ENCODE measurements around the gene HRH2. TPM values are rescaled to one million over a fixed set of nuclear protein-coding genes. Genes with fewer than 3 reads are reported as not detected.
"Not testable (repeated sequence)": the region's sequence is repeated elsewhere in the genome, so short reads cannot be mapped to it uniquely, and the experiment has no call there.

HRH2 gene
- total and polyA plus RNA-seq, 7 donors = 0.17 to 7.0 (median 0.51) TPM

- no peaks in the 10 kb centered on the region for H3K27me3 ChIP-seq (ENCODE audit: insufficient read depth in 3 of 3, low read length in 2 of 3)
- DNase-seq (no peak), ATAC-seq (no peak)
These were observed 19.6 kb upstream of the HRH2 start for GRCh38 chr5:175638305-175638704.

GRCh38 chr5:175640106-175640775 lies 17.6 kb upstream of the HRH2 start:
- TF ChIP-seq CTCF (IDR thresholded peaks at IDR 0.05) = no peak
- WGBS, 3 donors = 56 to 58% (median 58%) methylated on average over 9 of the region's 9 CpGs
- no peaks in the 10 kb centered on the region for H3K27me3 ChIP-seq (ENCODE audit: insufficient read depth in 3 of 3, low read length in 2 of 3)
- H3K9me3 ChIP-seq = no peaks in the 10 kb centered on the region
- DNase-seq (no peak), ATAC-seq (no peak)
- intact Hi-C loops (cut with DNase I) = no loop called here
- H3K4me1 ChIP-seq = no peaks in the 10 kb centered on the region
- no peaks in the 10 kb centered on the region for H3K36me3 ChIP-seq (ENCODE audit: insufficient read depth in 1 of 2, low read depth in 1 of 2)
- H3K27ac ChIP-seq = no peak overlapping the region
- no peak overlapping the region for H3K4me3 ChIP-seq

More at GRCh38 chr5:175638305-175638704, 19.6 kb upstream of the HRH2 start:
- no peaks in the 10 kb centered on the region for H3K4me1 ChIP-seq
- no peak for TF ChIP-seq CTCF (IDR thresholded peaks at IDR 0.05)
- intact Hi-C loops (cut with DNase I) = no loop called here
- 70 to 80% (median 74%) methylated on average over 6 of the region's 6 CpGs for WGBS, 3 donors
- H3K36me3 ChIP-seq (ENCODE audit: insufficient read depth in 1 of 2, low read depth in 1 of 2) = no peaks in the 10 kb centered on the region
- H3K9me3 ChIP-seq = no peaks in the 10 kb centered on the region
- H3K4me3 ChIP-seq = no peak overlapping the region
- no peak overlapping the region for H3K27ac ChIP-seq

GRCh38 chr5:175642998-175643397 lies 14.9 kb upstream of the HRH2 start:
- Histone ChIP-seq H3K27ac (no peak overlapping the region), H3K9me3 (no peaks in the 10 kb centered on the region), H3K27me3 (ENCODE audit: insufficient read depth in 3 of 3, low read length in 2 of 3) (peaks cover 0 to 2% (median 0%) of the 10 kb centered on the region in 3 donors), H3K36me3 (ENCODE audit: insufficient read depth in 1 of 2, low read depth in 1 of 2) (no peaks in the 10 kb centered on the region), H3K4me1 (no peaks in the 10 kb centered on the region), H3K4me3 (no peak overlapping the region)
- ATAC-seq (no peak), DNase-seq (no peak)
- intact Hi-C loops (cut with DNase I) = no loop called here
- TF ChIP-seq CTCF (IDR thresholded peaks at IDR 0.05) = no peak
- 88 to 93% (median 92%) methylated on average over 4 of the region's 4 CpGs for WGBS, 3 donors

GRCh38 chr5:175646251-175646650 lies 11.6 kb upstream of the HRH2 start:
- TF ChIP-seq CTCF (IDR thresholded peaks at IDR 0.05) = no peak
- Histone ChIP-seq H3K9me3 (peaks cover 11% of the 10 kb centered on the region), H3K27ac (no peak overlapping the region), H3K27me3 (ENCODE audit: insufficient read depth in 3 of 3, low read length in 2 of 3) (peaks cover 0 to 2% (median 0%) of the 10 kb centered on the region in 3 donors), H3K36me3 (ENCODE audit: insufficient read depth in 1 of 2, low read depth in 1 of 2) (no peaks in the 10 kb centered on the region), H3K4me3 (no peak overlapping the region), H3K4me1 (no peaks in the 10 kb centered on the region)
- WGBS, 3 donors = 81 to 86% (median 82%) methylated on average over 3 of the region's 3 CpGs
- intact Hi-C loops (cut with DNase I) = no loop called here
- no peak for DNase-seq
- ATAC-seq = no peak

GRCh38 chr5:175649967-175650366 lies 7.9 kb upstream of the HRH2 start:
- H3K36me3 ChIP-seq (ENCODE audit: insufficient read depth in 1 of 2, low read depth in 1 of 2) = no peaks in the 10 kb centered on the region
- H3K27me3 ChIP-seq (ENCODE audit: insufficient read depth in 3 of 3, low read length in 2 of 3) = peaks cover 0 to 2% (median 0%) of the 10 kb centered on the region in 3 donors
- peaks cover 11% of the 10 kb centered on the region for H3K9me3 ChIP-seq
- no peak overlapping the region for H3K27ac ChIP-seq
- DNase-seq = no peak
- H3K4me1 ChIP-seq = no peaks in the 10 kb centered on the region
- WGBS, 3 donors = 92 to 98% (median 93%) methylated on average over 1 of the region's 1 CpG
- TF ChIP-seq CTCF (IDR thresholded peaks at IDR 0.05) = no peak
- intact Hi-C loops (cut with DNase I) = no loop called here
- ATAC-seq = no peak
- no peak overlapping the region for H3K4me3 ChIP-seq

GRCh38 chr5:175650430-175651205 lies 7.3 kb upstream of the HRH2 start:
- H3K9me3 ChIP-seq = peaks cover 11% of the 10 kb centered on the region
- H3K27ac ChIP-seq; DNase-seq; ATAC-seq; intact Hi-C loops (cut with DNase I); H3K4me1 ChIP-seq; H3K36me3 ChIP-seq (ENCODE audit: insufficient read depth in 1 of 2, low read depth in 1 of 2); H3K4me3 ChIP-seq; H3K27me3 ChIP-seq (ENCODE audit: insufficient read depth in 3 of 3, low read length in 2 of 3): not testable (repeated sequence)

Measured in psoas muscle (tissue), 8 donors.